Tibial nerve (tissue), 4 donors: ENCODE data around the gene RBKS. TPM values are rescaled to one million over a fixed set of nuclear protein-coding genes. Genes with fewer than 3 reads are reported as not detected.

ENCODE experiments used
- DNase-seq, 2 donors: peaks; one replicate each; pipeline ENCODE4 v3.0.0-alpha.2; 2019; ENCODE audit warnings: low spot score in 2 of 2
- H3K27ac ChIP-seq, 4 donors: fragments of 200-600 bp; sonication (generic) in 3 of 4; one replicate each; pipeline ENCODE4 v1.5.1; 2017 to 2019; ENCODE audit warnings: mild to moderate bottlenecking in 1 of 4
- H3K27me3 ChIP-seq, 2 donors: fragments of 200-600 bp; sonication (generic) in 1 of 2; one replicate each; pipeline versions ENCODE4 v1.5.1 to v1.6.0; 2017 to 2019
- H3K36me3 ChIP-seq, 3 donors: fragments of 200-600 bp; sonication (generic); one replicate each; pipeline ENCODE4 v1.5.1; 2018 to 2019
- H3K4me1 ChIP-seq, 4 donors: fragments of 200-600 bp; sonication (generic) in 3 of 4; one replicate each; pipeline ENCODE4 v1.5.1; 2017 to 2019
- H3K4me3 ChIP-seq, 4 donors: fragments of 200-600 bp; sonication (generic) in 3 of 4; one replicate each; pipeline ENCODE4 v1.5.1; 2017 to 2019; ENCODE audit warnings: mild to moderate bottlenecking in 1 of 4, moderate library complexity in 1 of 4
- H3K9me3 ChIP-seq, 4 donors: fragments of 200-600 bp; sonication (generic) in 3 of 4; one replicate each; pipeline ENCODE4 v1.5.1; 2017 to 2019
- CTCF ChIP-seq, 5 experiments: fragments of 200-600 bp in 3 of 5; fragments of 450-650 bp in 2 of 5; sonication (generic) in 3 of 5; IDR thresholded peaks; one replicate each; pipeline ENCODE4 v1.5.1; 2016 to 2019; ENCODE audit warnings: antibody characterized with exemption in 5 of 5, mild to moderate bottlenecking in 3 of 5, moderate library complexity in 2 of 5
- EP300 ChIP-seq, 2 donors: sonication (generic); formaldehyde crosslinking; IDR thresholded peaks; one replicate each; pipeline ENCODE4 v1.6.1; 2017; ENCODE audit warnings: antibody characterized with exemption in 2 of 2, mild to moderate bottlenecking in 1 of 2
- POLR2A ChIP-seq, 2 donors: fragments of 450-650 bp; IDR thresholded peaks; one replicate each; pipeline ENCODE4 v1.6.1; 2017; ENCODE audit warnings: antibody characterized with exemption in 2 of 2, mild to moderate bottlenecking in 2 of 2, moderate library complexity in 2 of 2
- WGBS, 2 donors: methylation state at CpG; one replicate each; pipeline ENCODE4 v1.1.5; 2018; 5-methylcytosine and 5-hydroxymethylcytosine counted together
- total RNA-seq, 4 donors: library from RNA; depleted of rRNA; stranded (reverse); fragments of >200 nt; gene quantifications; one replicate each; pipeline ENCODE4 v1.1.0, GENCODE V29; 2016

RBKS gene
- total RNA-seq, 4 donors from 2014 or later = 1.2 to 8.1 (median 4.4) TPM

DNA sequence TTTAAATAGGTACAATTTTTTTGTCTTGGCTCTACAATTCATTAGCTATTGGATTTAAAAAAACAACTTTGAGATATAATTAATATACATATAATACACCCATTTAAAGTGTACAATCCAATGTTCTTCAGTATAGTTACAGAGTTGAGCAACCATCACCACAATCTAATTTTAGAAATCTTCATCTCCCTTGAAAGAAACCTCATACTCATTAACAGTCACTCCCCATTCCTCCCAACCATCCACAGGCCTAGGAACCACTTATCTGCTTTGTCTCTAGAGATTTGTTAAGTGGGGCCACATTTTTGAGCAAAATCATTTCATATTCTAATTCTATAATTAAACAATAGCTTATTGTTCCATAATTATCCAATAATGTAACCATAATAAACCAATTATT lies 86.0 kb downstream of the RBKS start:
- Histone ChIP-seq H3K9me3 (no peaks in the 10 kb centered on the region), H3K36me3 (no peaks in the 10 kb centered on the region), H3K4me3 (no peak overlapping the region), H3K27ac (no peak overlapping the region), H3K27me3 (no peaks in the 10 kb centered on the region), H3K4me1 (peaks cover 0 to 28% (median 11%) of the 10 kb centered on the region in 4 donors)
- DNase-seq = no peak
- TF ChIP-seq POLR2A (IDR thresholded peaks at IDR 0.05) (no peak), EP300 (IDR thresholded peaks at IDR 0.05) (no peak), CTCF (IDR thresholded peaks at IDR 0.05) (no peak)

DNA sequence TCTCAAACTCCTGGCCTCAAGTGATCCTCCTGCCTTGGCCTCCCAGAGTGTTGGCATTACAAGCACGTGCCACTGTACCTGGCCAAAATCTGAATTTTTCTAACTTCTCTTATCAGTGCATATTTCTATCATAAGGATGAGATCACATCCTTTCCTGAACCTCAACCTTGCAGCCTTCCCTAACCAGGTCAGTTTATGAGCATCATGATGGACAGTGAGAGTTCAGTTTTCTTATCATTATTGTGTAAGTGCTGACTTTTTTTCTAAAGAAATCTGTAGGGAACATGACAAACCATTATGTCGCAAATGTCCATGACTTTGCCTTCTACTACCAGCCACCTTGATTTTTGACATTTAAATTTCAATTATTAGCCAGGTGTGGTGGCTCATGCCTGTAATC lies 87.1 kb downstream of the RBKS start:
- DNase-seq = no peak
- H3K27me3 ChIP-seq = no peaks in the 10 kb centered on the region
- no peak for TF ChIP-seq EP300 (IDR thresholded peaks at IDR 0.05)
- no peak for TF ChIP-seq CTCF (IDR thresholded peaks at IDR 0.05)
- no peak for TF ChIP-seq POLR2A (IDR thresholded peaks at IDR 0.05)
- H3K9me3 ChIP-seq = no peaks in the 10 kb centered on the region
- H3K4me1 ChIP-seq = peaks cover 0 to 31% (median 13%) of the 10 kb centered on the region in 4 donors
- 95 to 96% methylated on average over 2 of the region's 2 CpGs for WGBS, 2 donors
- no peaks in the 10 kb centered on the region for H3K36me3 ChIP-seq
- H3K27ac ChIP-seq = no peak overlapping the region
- no peak overlapping the region for H3K4me3 ChIP-seq

DNA sequence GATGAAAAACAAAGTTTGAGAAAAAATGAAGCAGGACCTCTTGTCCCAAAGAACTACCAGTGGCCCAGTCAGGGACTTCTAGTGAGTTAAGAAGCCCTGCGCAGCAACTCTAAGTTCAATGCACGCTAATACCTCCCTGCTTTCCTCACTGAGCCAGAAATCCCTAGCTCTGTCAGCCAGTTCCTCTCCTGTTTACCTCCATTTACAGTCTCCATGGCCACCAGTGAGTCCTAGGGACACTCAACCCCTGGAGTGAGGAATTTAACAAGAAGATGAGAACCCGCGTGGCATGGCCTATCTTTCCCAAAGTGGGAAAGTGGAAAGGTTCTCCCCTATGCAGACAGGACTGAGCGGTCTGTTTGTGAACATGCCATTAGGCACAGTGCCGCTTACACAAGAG lies 87.6 kb downstream of the RBKS start:
- H3K36me3 ChIP-seq = no peaks in the 10 kb centered on the region
- DNase-seq = no peak
- H3K27me3 ChIP-seq = no peaks in the 10 kb centered on the region
- H3K4me3 ChIP-seq = no peak overlapping the region
- no peak for TF ChIP-seq POLR2A (IDR thresholded peaks at IDR 0.05)
- TF ChIP-seq CTCF (IDR thresholded peaks at IDR 0.05) = no peak
- no peak for TF ChIP-seq EP300 (IDR thresholded peaks at IDR 0.05)
- H3K9me3 ChIP-seq = no peaks in the 10 kb centered on the region
- WGBS, 2 donors = 94 to 96% methylated on average over 6 of the region's 6 CpGs
- H3K4me1 ChIP-seq = peaks cover 0 to 31% (median 13%) of the 10 kb centered on the region in 4 donors
- H3K27ac ChIP-seq = no peak overlapping the region

GRCh38 chr2:27800856-27801255 lies 89.3 kb downstream of the RBKS start:
- H3K27ac ChIP-seq = peak overlapping the region in 2 of 4 donors; percentile 85 to 87
- no peak for DNase-seq
- no peaks in the 10 kb centered on the region for H3K27me3 ChIP-seq
- whole genome bisulfite sequencing, 2 donors = 76 to 80% methylated on average over 6 of the region's 6 CpGs
- no peaks in the 10 kb centered on the region for H3K9me3 ChIP-seq
- peaks cover 0 to 46% (median 13%) of the 10 kb centered on the region in 4 donors for H3K4me1 ChIP-seq
- H3K4me3 ChIP-seq = no peak overlapping the region
- no peak for TF ChIP-seq CTCF (IDR thresholded peaks at IDR 0.05)
- no peak for TF ChIP-seq POLR2A (IDR thresholded peaks at IDR 0.05)
- TF ChIP-seq EP300 (IDR thresholded peaks at IDR 0.05) = no peak
- H3K36me3 ChIP-seq = no peaks in the 10 kb centered on the region

- DNase-seq = no peak
- H3K27ac ChIP-seq = peak overlapping the region in 3 of 4 donors; percentile 24 to 87 (median 85)
- 63 to 67% methylated on average over 4 of the region's 4 CpGs for WGBS, 2 donors
These were observed 90.6 kb downstream of the RBKS start for GRCh38 chr2:27799646-27800010.

More at GRCh38 chr2:27799646-27800010, 90.6 kb downstream of the RBKS start:
- H3K9me3 ChIP-seq = no peaks in the 10 kb centered on the region
- no peaks in the 10 kb centered on the region for H3K36me3 ChIP-seq
- H3K27me3 ChIP-seq = no peaks in the 10 kb centered on the region
- TF ChIP-seq EP300 (IDR thresholded peaks at IDR 0.05) = no peak
- TF ChIP-seq CTCF (IDR thresholded peaks at IDR 0.05) = no peak
- no peak for TF ChIP-seq POLR2A (IDR thresholded peaks at IDR 0.05)
- no peak overlapping the region for H3K4me3 ChIP-seq
- H3K4me1 ChIP-seq = peaks cover 0 to 53% (median 15%) of the 10 kb centered on the region in 4 donors
